Glomerular endothelial cell (primary cell): Measurements from ENCODE around the gene CALML6. TPM values are rescaled to one million over a fixed set of nuclear protein-coding genes. Genes with fewer than 3 reads are reported as not detected.

ENCODE experiments used
- DNase-seq: peaks from one replicate; pipeline ENCODE4 v3.0.0-alpha.2; 2011; ENCODE audit warnings: low read depth, low spot score; ENCODE audit errors: extremely low read depth
- total RNA-seq: library from RNA; depleted of rRNA; stranded (reverse); fragments of >200 nt; gene quantifications from 2 replicates; pipeline ENCODE4 v1.2.3, GENCODE V29; 2015

CALML6 gene
- total RNA-seq, 1 donor from 2014 or later, result 0.18 TPM

- DNase-seq, result no peak
These were observed 5.0 kb upstream of the CALML6 start for GRCh38 chr1:1910033-1910465.

GRCh38 chr1:1910651-1911331, 4.3 kb upstream of the CALML6 start:
- DNase-seq, result no peak

- DNase-seq, result no peak
These were observed 3.6 kb upstream of the CALML6 start for GRCh38 chr1:1911350-1912041.

GRCh38 chr1:1914101-1914970, 724 bp upstream of the CALML6 start:
- no peak for DNase-seq

GRCh38 chr1:1915911-1916840, 1.1 kb downstream of the CALML6 start:
- DNase-seq, result no peak

- no peak for DNase-seq
These were observed 1.8 kb downstream of the CALML6 start for GRCh38 chr1:1916851-1917251.

- DNase-seq, result no peak
These were observed 2.4 kb downstream of the CALML6 start for GRCh38 chr1:1917304-1917976.

- no peak for DNase-seq
These were observed 3.2 kb downstream of the CALML6 start for GRCh38 chr1:1917995-1918900.

GRCh38 chr1:1918901-1919303, 3.8 kb downstream of the CALML6 start, which contains the start of gene TMEM52:
TSS of gene TMEM52 (minus strand) at chr1:1919279. CDS start at chr1:1919265, 14 bp downstream.
- DNase-seq, result no peak

- DNase-seq, result peak; percentile 71
These were observed 4.4 kb downstream of the CALML6 start for GRCh38 chr1:1919304-1920056.

- no peak for DNase-seq
These were observed 5.1 kb downstream of the CALML6 start for GRCh38 chr1:1920057-1920607.

- DNase-seq, result no peak
These were observed 5.8 kb downstream of the CALML6 start for GRCh38 chr1:1920608-1921458.

- no peak for DNase-seq
These were observed 6.4 kb downstream of the CALML6 start for GRCh38 chr1:1921459-1921862.

- DNase-seq, result no peak
These were observed 7.0 kb downstream of the CALML6 start for GRCh38 chr1:1921901-1922701.

GRCh38 chr1:1922702-1922955, 7.6 kb downstream of the CALML6 start:
- DNase-seq, result no peak
